Right lobe of liver (tissue), 6 donors: Measurements from ENCODE around the gene CTCFL. TPM values are rescaled to one million over a fixed set of nuclear protein-coding genes. Genes with fewer than 3 reads are reported as not detected.

Source experiments
- ATAC-seq, 4 donors: fragments of 200-7000 bp; cut with Tn5 transposase; one replicate each; pipeline ENCODE4 v1.9.1; 2020; ENCODE audit warnings: mild to moderate bottlenecking in 4 of 4, moderate library complexity in 4 of 4
- DNase-seq, 3 donors: peaks; one replicate each; pipeline ENCODE4 v3.0.0-alpha.2; 2020
- H3K27ac ChIP-seq, 3 donors: fragments of 200-600 bp; one replicate each; pipeline ENCODE4 v1.8.0; 2022
- H3K27me3 ChIP-seq, 2 donors: fragments of 200-600 bp; one replicate each; pipeline ENCODE4 v1.8.0; 2022
- H3K36me3 ChIP-seq, 4 donors: fragments of 200-600 bp; sonication (generic) in 1 of 4; one replicate each; pipeline versions ENCODE4 v1.5.1 to v1.8.0; 2017 to 2022; ENCODE audit warnings: control low read depth in 1 of 4
- H3K4me1 ChIP-seq, 4 donors: fragments of 200-600 bp; sonication (generic) in 1 of 4; one replicate each; pipeline versions ENCODE4 v1.5.1 to v1.8.0; 2017 to 2022; ENCODE audit warnings: control low read depth in 1 of 4
- H3K4me3 ChIP-seq, 3 donors: fragments of 200-600 bp; one replicate each; pipeline ENCODE4 v1.8.0; 2022
- H3K9me3 ChIP-seq, 4 donors: fragments of 200-600 bp; sonication (generic) in 1 of 4; one replicate each; pipeline versions ENCODE4 v1.5.1 to v1.8.0; 2017 to 2022; ENCODE audit warnings: control low read depth in 1 of 4
- POLR2A ChIP-seq: fragments of 450-650 bp; IDR thresholded peaks from one replicate; pipeline ENCODE4 v1.6.1; 2017; ENCODE audit warnings: antibody characterized with exemption, mild to moderate bottlenecking
- WGBS: methylation state at CpG from one replicate; pipeline ENCODE4 v1.1.6; 2018; ENCODE audit warnings: low coverage, low lambda C conversion rate; ENCODE audit not compliant: insufficient coverage; ENCODE audit errors: missing lambda C conversion rate; 5-methylcytosine and 5-hydroxymethylcytosine counted together
- intact Hi-C, 2 donors: fragments of 100-400 bp; cut with DNase I; formaldehyde crosslinking; loops; one replicate each; pipeline versions ENCODE4 v1.11.2 to v1.14.1; 2022
- total RNA-seq, 6 experiments: library from RNA; depleted of rRNA in 2 of 6; stranded (reverse); fragments of >200 nt in 2 of 6; fragmentation: NEBNext Ultra II Directional in 3 of 6; extraction: Animal tissue kit (Norgen Biotek cat#: 25700) in 3 of 6; gene quantifications; one replicate each; pipeline versions ENCODE4 v1.1.0 to v1.2.4, GENCODE V29; 2016 to 2023
- TF ChIP-seq, protein P1 (sequence below), 4 donors: fragments of 200-600 bp in 3 of 4; fragments of 450-650 bp in 1 of 4; IDR thresholded peaks; one replicate each; pipeline versions ENCODE4 v1.5.1 to v1.8.0; 2016 to 2022; ENCODE audit warnings: antibody characterized with exemption in 4 of 4, mild to moderate bottlenecking in 2 of 4
- donor health status: DM: no; HTN: yes; CAD: no.
- donor health status: DM: no; HTN: no; CAD: no.
- donor health status: DM: no; HTN: no; CAD: no.
- donor health status: DM: no; HTN: yes; CAD: no.
- donor health status: DM: no; HTN: yes; CAD: no.

The CTCFL gene
- total RNA-seq, 6 experiments from 2014 or later: 0.09 to 0.50 (median 0.33) TPM; not detected in 2

- ATAC-seq (no peak), DNase-seq (no peak)
- Histone ChIP-seq H3K4me3 (no peak overlapping the region), H3K4me1 (peaks cover 0 to 41% (median 14%) of the 10 kb centered on the region in 4 donors), H3K9me3 (no peaks in the 10 kb centered on the region), H3K27me3 (no peaks in the 10 kb centered on the region), H3K27ac (peak overlapping the region in 2 of 3 donors; percentile 98 to 99), H3K36me3 (no peaks in the 10 kb centered on the region)
- TF ChIP-seq POLR2A: no peak
- TF ChIP-seq, protein P1, sequence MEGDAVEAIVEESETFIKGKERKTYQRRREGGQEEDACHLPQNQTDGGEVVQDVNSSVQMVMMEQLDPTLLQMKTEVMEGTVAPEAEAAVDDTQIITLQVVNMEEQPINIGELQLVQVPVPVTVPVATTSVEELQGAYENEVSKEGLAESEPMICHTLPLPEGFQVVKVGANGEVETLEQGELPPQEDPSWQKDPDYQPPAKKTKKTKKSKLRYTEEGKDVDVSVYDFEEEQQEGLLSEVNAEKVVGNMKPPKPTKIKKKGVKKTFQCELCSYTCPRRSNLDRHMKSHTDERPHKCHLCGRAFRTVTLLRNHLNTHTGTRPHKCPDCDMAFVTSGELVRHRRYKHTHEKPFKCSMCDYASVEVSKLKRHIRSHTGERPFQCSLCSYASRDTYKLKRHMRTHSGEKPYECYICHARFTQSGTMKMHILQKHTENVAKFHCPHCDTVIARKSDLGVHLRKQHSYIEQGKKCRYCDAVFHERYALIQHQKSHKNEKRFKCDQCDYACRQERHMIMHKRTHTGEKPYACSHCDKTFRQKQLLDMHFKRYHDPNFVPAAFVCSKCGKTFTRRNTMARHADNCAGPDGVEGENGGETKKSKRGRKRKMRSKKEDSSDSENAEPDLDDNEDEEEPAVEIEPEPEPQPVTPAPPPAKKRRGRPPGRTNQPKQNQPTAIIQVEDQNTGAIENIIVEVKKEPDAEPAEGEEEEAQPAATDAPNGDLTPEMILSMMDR (IDR thresholded peaks at IDR 0.05): no peak
- WGBS: 75% methylated on average over 4 of the region's 4 CpGs
- intact Hi-C loops: no loop called here
Measured at GRCh38 chr20:57530327-57530981, 5.5 kb upstream of the CTCFL start.

DNA sequence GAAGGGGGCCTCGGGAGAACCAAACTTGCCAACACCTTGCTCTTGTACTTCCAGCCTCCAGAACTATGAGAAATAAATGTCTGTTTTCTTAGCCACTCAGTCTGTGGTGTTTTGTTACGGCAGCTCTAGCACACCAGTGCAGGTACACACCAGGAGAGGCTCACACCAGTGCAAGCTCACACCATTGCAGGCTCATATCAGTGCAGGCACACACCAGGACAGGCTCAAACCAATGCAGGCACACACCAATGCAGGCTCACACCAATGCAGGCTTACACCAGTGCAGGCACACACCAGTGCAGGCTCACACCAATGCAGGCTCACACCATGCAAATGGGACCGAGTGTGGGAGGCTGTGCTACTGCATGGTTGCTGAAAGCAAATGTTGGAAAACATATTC, 4.9 kb upstream of the CTCFL start:
- TF ChIP-seq, protein P1 (IDR thresholded peaks at IDR 0.05): no peak
- TF ChIP-seq POLR2A: no peak
- Histone ChIP-seq H3K27me3 (no peaks in the 10 kb centered on the region), H3K36me3 (no peaks in the 10 kb centered on the region), H3K27ac (peak overlapping the region in 2 of 3 donors; percentile 98 to 99), H3K4me1 (peaks cover 0 to 41% (median 14%) of the 10 kb centered on the region in 4 donors), H3K9me3 (no peaks in the 10 kb centered on the region), H3K4me3 (no peak overlapping the region)
- intact Hi-C loops: loop anchor here (5.0 to 10.0 kb wide), 2 partner anchors 57 to 675 kb away; no protein-coding TSS in a partner anchor
- 79% methylated on average over 2 of the region's 3 CpGs for WGBS
- ATAC-seq: no peak
- no peak for DNase-seq

- H3K9me3 ChIP-seq: no peaks in the 10 kb centered on the region
- no peak overlapping the region for H3K4me3 ChIP-seq
- no peaks in the 10 kb centered on the region for H3K36me3 ChIP-seq
- no peak for DNase-seq
- peaks cover 0 to 41% (median 14%) of the 10 kb centered on the region in 4 donors for H3K4me1 ChIP-seq
- no peak for ATAC-seq
- TF ChIP-seq, protein P1 (IDR thresholded peaks at IDR 0.05): no peak
- no peak for TF ChIP-seq POLR2A
- H3K27ac ChIP-seq: peak overlapping the region in 2 of 3 donors; percentile 98 to 99
- no peaks in the 10 kb centered on the region for H3K27me3 ChIP-seq
- 68% methylated on average over 7 of the region's 8 CpGs for WGBS
- intact Hi-C loops: loop anchor here (5.0 to 10.0 kb wide), 2 partner anchors 58 to 676 kb away; no protein-coding TSS in a partner anchor
Measured at GRCh38 chr20:57529160-57529585, 4.2 kb upstream of the CTCFL start.

- TF ChIP-seq POLR2A: no peak
- TF ChIP-seq, protein P1 (IDR thresholded peaks at IDR 0.05): no peak
- H3K4me1 ChIP-seq: peaks cover 0 to 41% (median 12%) of the 10 kb centered on the region in 4 donors
Measured at GRCh38 chr20:57528148-57528547, 3.2 kb upstream of the CTCFL start.

More at GRCh38 chr20:57528148-57528547, 3.2 kb upstream of the CTCFL start:
- no peaks in the 10 kb centered on the region for H3K27me3 ChIP-seq
- DNase-seq (no peak), ATAC-seq (no peak)
- no peak overlapping the region for H3K4me3 ChIP-seq
- WGBS: 79% methylated on average over 4 of the region's 4 CpGs
- H3K36me3 ChIP-seq: no peaks in the 10 kb centered on the region
- intact Hi-C loops: loop anchor here (5.0 to 10.0 kb wide), 2 partner anchors 59 to 677 kb away; no protein-coding TSS in a partner anchor
- peak overlapping the region in 2 of 3 donors; percentile 98 to 99 for H3K27ac ChIP-seq
- no peaks in the 10 kb centered on the region for H3K9me3 ChIP-seq
